GM11168 (cell line): ENCODE results near the gene ATP9A.

Experiments used
- in situ Hi-C: fragments of 300-500 bp; cut with MboI; formaldehyde crosslinking; loops from one replicate; pipeline ENCODE4 v1.12.0; 2022; ENCODE audit warnings: low sequenced_read_pairs; ENCODE audit not compliant: unreplicated experiment

Gene ATP9A

GRCh38 chr20:51567622-51568021 is 200.6 kb downstream of the ATP9A start:
- in situ Hi-C loops = no loop called here

GRCh38 chr20:51566594-51566993 is 201.6 kb downstream of the ATP9A start:
- in situ Hi-C loops = no loop called here

DNA sequence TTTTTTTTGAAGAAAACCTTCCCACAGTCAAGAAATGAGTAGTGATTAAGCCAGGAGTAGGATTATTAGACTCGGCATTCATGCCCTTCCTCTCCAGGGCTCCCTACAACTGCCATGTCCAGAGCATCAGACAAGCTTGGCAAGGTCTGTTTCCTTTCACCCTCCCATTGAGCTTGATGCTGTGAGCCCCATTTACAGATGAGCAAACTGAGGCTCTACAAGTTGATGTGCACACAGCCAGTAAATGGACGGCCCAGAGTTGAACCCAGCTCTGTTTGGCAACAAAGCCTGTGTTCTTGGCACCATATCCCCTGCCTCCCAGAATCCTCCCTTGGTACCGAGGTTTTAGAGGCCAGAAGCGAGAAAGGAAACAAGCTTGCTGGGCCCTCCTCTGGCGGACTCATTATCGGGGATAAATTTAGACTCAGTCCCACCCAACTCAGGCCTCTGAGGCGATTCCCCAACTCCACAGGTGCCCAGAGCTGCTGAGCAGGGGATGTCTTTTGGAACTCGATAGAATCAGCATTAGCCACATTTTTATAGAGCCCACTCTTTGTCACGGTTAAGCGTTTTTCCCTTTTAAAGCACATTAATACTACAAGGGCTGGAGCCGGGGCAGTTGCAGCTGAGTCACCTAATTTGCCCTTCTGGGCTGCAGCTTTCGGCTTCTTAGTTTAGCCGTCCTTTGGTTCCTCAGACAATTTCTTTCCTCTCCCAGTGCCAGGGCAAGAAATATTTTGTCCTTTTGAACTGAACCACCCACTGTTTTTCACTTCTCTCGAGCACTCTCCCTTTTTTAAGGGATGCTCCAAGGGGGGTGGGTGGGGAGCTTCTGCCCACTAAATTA is 202.7 kb downstream of the ATP9A start:
- in situ Hi-C loops = no loop called here

- in situ Hi-C loops = no loop called here
Measured at GRCh38 chr20:51563486-51564332, 204.5 kb downstream of the ATP9A start.

DNA sequence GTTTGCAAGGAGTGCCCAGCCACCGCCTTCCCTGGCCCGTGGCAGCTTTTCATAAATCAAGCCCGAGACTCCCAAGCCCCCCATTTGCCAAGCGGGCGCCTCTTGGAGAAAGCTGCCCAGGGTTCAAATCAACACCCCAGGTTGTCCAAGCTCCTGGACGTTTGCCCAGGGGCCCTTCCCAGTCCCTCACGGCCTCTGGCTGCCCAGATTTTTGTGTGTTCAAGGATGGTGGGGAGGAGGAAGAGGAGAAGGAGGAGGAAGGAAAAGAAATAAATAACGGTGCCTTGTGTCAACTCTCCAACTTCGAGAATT is 205.1 kb downstream of the ATP9A start:
- in situ Hi-C loops = no loop called here

GRCh38 chr20:51562332-51563173 is 205.6 kb downstream of the ATP9A start:
- in situ Hi-C loops = no loop called here

DNA sequence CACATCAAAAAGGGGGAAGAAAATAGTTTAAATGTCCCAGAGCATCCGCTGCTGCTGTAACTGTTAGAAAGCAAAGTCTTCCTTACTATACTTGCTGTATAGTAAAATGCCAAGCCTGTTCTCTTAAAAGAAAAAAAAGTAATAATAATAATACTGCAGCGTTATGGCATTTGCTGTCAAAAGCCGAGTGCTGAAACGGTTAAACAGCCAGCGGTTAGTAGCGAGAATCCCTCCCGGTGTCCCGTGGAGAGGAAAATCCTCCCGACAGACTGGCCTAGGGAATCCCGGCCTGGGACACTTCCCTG is 206.2 kb downstream of the ATP9A start:
- in situ Hi-C loops = no loop called here

- in situ Hi-C loops = no loop called here
Measured at GRCh38 chr20:51560550-51561307, 207.5 kb downstream of the ATP9A start.

DNA sequence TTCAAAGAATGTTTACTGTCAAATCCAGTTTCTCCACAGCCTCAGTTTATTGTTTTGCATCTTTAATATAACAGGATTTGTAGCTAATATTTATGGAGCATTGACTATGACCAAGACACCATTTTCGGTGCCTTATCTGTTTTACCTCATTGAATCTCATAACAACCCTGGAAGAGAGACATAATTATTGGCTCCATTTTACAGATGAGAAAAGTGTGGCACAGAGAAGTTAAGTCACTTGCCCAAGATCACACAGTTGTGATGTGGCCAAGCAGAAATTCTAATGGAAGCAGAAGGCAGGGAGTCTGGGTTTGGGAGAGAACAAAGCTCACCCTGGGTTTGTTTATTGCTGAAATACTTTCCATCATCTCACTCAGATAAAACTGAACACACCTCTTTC is 208.1 kb downstream of the ATP9A start:
- in situ Hi-C loops = no loop called here

DNA sequence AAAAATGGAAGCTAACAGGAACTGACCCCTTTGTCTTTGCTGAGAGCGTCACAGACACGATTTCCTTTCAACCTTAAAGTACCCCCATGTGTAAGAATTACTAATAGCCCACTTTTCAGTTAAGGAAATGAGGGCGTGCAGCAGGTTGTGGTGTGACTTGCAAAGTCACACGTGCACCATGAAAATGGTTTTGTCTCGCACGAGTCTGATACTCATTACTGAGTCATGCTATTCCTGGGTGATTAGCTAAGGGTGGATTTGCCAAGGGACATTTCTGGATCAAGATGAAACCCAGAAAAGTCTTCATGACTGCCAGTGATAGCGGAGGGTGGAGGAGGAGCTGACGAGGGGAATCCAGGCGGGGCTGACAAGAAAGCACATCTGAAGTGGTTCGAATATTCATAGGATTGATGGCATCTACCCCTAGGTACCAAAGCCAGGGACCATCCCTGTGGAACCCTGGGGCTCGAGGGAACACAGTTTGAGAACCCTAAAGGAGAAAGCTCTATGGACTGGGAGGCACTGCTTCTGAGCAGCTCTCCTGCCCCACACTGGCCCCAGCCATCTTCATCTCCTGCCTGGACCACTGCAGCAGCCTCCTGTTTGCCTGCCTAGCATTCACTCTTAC is 213.5 kb downstream of the ATP9A start:
- in situ Hi-C loops = no loop called here

DNA sequence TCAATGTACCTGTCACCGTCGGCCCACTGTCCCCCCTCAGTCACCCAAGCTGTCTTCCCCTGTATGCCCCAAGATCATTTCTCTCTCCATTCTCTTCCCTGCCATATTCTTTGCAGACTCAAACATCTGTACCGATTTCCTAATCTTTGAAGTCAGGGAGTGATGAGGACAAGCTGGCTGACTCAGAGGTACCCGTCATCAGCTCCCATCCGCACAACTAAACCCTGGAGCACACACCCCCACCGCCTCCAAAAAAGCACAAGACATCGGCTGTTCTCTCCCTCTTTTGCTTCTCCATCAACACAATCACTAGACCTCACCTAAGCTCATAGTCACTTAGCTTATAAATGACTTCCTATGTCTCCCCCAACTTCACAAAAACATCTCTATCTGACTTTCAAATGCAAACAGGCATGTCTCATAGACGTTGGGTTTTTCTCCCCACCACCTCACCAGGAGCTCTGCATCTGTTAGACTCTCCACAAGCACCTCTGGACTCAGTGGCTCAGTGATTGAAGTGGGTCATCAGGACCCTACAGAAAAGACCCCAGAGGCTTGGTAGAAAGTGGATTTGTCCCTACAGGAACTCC is 214.2 kb downstream of the ATP9A start:
- in situ Hi-C loops = no loop called here

DNA sequence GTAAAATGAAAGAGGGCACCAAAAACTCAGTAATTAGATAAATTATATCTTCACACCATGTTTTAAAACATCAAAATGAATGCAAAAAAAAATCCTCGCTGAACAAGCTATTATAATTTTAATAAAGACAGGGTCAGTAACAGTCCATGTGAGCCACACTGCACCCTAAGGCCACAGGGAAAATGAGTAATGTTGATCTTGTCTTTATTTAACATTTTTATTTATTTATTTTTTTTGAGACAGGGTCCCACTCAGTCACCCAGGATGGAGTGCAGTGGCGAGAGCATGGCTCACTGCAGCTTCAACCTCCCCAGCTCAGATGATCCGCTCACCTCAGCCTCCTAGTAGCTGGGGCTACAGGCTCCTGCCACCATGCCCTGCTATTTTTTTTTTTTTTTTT is 217.0 kb downstream of the ATP9A start:
- in situ Hi-C loops = no loop called here

GRCh38 chr20:51549474-51549873 is 218.7 kb downstream of the ATP9A start:
- in situ Hi-C loops = loop anchor here (5.0 kb wide), 1 partner anchor 38 kb away; no protein-coding TSS in a partner anchor

GRCh38 chr20:51547951-51548350 is 220.2 kb downstream of the ATP9A start:
- in situ Hi-C loops = loop anchor here (5.0 kb wide), 1 partner anchor 39 kb away; no protein-coding TSS in a partner anchor
